Prostate gland (tissue), 2 donors: ENCODE measurements around the gene CRIP1.

Experiments used
- CTCF ChIP-seq, 4 experiments: fragments of 200-600 bp in 2 of 4; fragments of 450-650 bp in 2 of 4; sonication (generic) in 2 of 4; IDR thresholded peaks; 1 replicate in 3 of 4; 2 replicates in 1 of 4; pipeline ENCODE4 v1.5.1; 2016 to 2019; ENCODE audit warnings: antibody characterized with exemption in 4 of 4, mild to moderate bottlenecking in 2 of 4, moderate library complexity in 2 of 4
- POLR2A ChIP-seq: fragments of 450-650 bp; IDR thresholded peaks from one replicate; pipeline ENCODE4 v1.6.1; 2016; ENCODE audit warnings: antibody characterized with exemption, mild to moderate bottlenecking
- POLR2AphosphoS5 ChIP-seq: sonication (generic); formaldehyde crosslinking; IDR thresholded peaks from one replicate; pipeline ENCODE4 v1.6.1; 2017; ENCODE audit warnings: antibody characterized with exemption

- no peak for TF ChIP-seq CTCF (IDR thresholded peaks at IDR 0.05)
- TF ChIP-seq POLR2AphosphoS5 = no peak
- no peak for TF ChIP-seq POLR2A
These were observed 16.1 kb upstream of the CRIP1 start for GRCh38 chr14:105470350-105471296.
